Spleen (tissue), 11 donors: ENCODE results near the gene SPRED1. TPM values are rescaled to one million over a fixed set of nuclear protein-coding genes. Genes with fewer than 3 reads are reported as not detected.

ENCODE experiments used
- DNase-seq: peaks from one replicate; pipeline ENCODE4 v3.0.0-alpha.2; 2020
- H3K27ac ChIP-seq, 8 donors: fragments of 200-600 bp; sonication (generic) in 7 of 8; 1 replicate in 4 of 8; 2 replicates in 4 of 8; pipeline versions ENCODE4 v1.5.0 to v1.8.0; 2016 to 2021; ENCODE audit warnings: inconsistent platforms in 4 of 8, mild to moderate bottlenecking in 4 of 8, moderate library complexity in 1 of 8
- H3K27me3 ChIP-seq, 7 donors: fragments of 200-600 bp; sonication (generic) in 6 of 7; replicated peaks in 1 of 7; 1 replicate in 4 of 7; 2 replicates in 3 of 7; pipeline versions ENCODE4 v1.5.0 to v1.8.0; 2016 to 2021; ENCODE audit warnings: inconsistent platforms in 3 of 7, mild to moderate bottlenecking in 1 of 7
- H3K36me3 ChIP-seq, 6 donors: fragments of 200-600 bp; sonication (generic) in 5 of 6; 1 replicate in 4 of 6; 2 replicates in 2 of 6; pipeline versions ENCODE4 v1.5.0 to v1.8.0; 2016 to 2021; ENCODE audit warnings: inconsistent platforms in 2 of 6
- H3K4me1 ChIP-seq, 6 donors: fragments of 200-600 bp; sonication (generic) in 5 of 6; 1 replicate in 3 of 6; 2 replicates in 3 of 6; pipeline versions ENCODE4 v1.5.0 to v1.8.0; 2016 to 2021; ENCODE audit warnings: inconsistent platforms in 3 of 6
- H3K4me3 ChIP-seq, 8 donors: fragments of 200-600 bp; sonication (generic) in 7 of 8; 1 replicate in 4 of 8; 2 replicates in 4 of 8; pipeline versions ENCODE4 v1.5.0 to v1.8.0; 2016 to 2021; ENCODE audit warnings: inconsistent platforms in 4 of 8, mild to moderate bottlenecking in 4 of 8, moderate library complexity in 2 of 8
- H3K9me3 ChIP-seq, 8 donors: fragments of 200-600 bp; sonication (generic) in 7 of 8; 1 replicate in 4 of 8; 2 replicates in 4 of 8; pipeline versions ENCODE4 v1.5.0 to v1.8.0; 2016 to 2021; ENCODE audit warnings: inconsistent platforms in 4 of 8
- CTCF ChIP-seq, 11 experiments: fragments of 200-600 bp in 7 of 11; fragments of 450-650 bp in 4 of 11; sonication (generic) in 4 of 11; IDR thresholded peaks in 8 of 11; conservative IDR thresholded peaks in 3 of 11; 1 replicate in 7 of 11; 2 replicates in 4 of 11; pipeline versions ENCODE4 v1.4.0 to v1.8.0; 2016 to 2021; ENCODE audit warnings: antibody characterized with exemption in 11 of 11, inconsistent platforms in 4 of 11, mild to moderate bottlenecking in 1 of 11
- POLR2A ChIP-seq, 3 donors: fragments of 450-650 bp; IDR thresholded peaks; one replicate each; pipeline ENCODE4 v1.5.1; 2017; ENCODE audit warnings: antibody characterized with exemption in 3 of 3, mild to moderate bottlenecking in 1 of 3
- POLR2AphosphoS5 ChIP-seq, 3 donors: sonication (generic); formaldehyde crosslinking; IDR thresholded peaks; one replicate each; pipeline ENCODE4 v1.5.1; 2017; ENCODE audit warnings: antibody characterized with exemption in 3 of 3
- WGBS, 5 donors: extraction: QIAGEN DNeasy Blood & Tissue Kit in 3 of 5; methylation state at CpG; one replicate each; pipeline versions ENCODE4 v1.1.5 to v1.1.7; 2013 to 2018; 5-methylcytosine and 5-hydroxymethylcytosine counted together
- intact Hi-C: fragments of 100-400 bp; cut with DNase I; formaldehyde crosslinking; loops from one replicate; pipeline ENCODE4 v1.15.0; 2023; ENCODE audit warnings: low total_unique reads
- polyA plus RNA-seq, 3 donors: library from polyadenylated mRNA; stranded (reverse); fragments of 200-250 nt; gene quantifications; one replicate each; pipeline ENCODE4 v1.2.1, GENCODE V29; 2013
- total RNA-seq, 7 donors: library from RNA; depleted of rRNA in 3 of 7; stranded (reverse); fragments of >200 nt in 3 of 7; fragmentation: NEBNext Ultra II Directional in 4 of 7; extraction: Animal tissue kit (Norgen Biotek cat#: 25700) in 4 of 7; gene quantifications; one replicate each; pipeline versions ENCODE4 v1.1.0 to v1.2.1, GENCODE V29; 2016 to 2021
- donor health status: healthy with polysubstance abuse.
- donor health status: DM: no; HTN: no; CAD: no; lungs with moderate emphysema.
- donor health status: DM: no; HTN: no; CAD: no.
- donor health status: Bipolar disorder and iron deficiency.
- donor health status: healthy.
- donor health status: DM: no; HTN: no; CAD: no.
- donor health status: DM: yes; HTN: yes; CAD: no.

SPRED1 gene
- total and polyA plus RNA-seq, 10 donors = 3.1 to 36.9 (median 25.5) TPM

- Histone ChIP-seq H3K9me3 (no peaks in the 10 kb centered on the region), H3K4me1 (no peaks in the 10 kb centered on the region), H3K27me3 (no peaks in the 10 kb centered on the region), H3K4me3 (no peak overlapping the region), H3K36me3 (no peaks in the 10 kb centered on the region), H3K27ac (no peak overlapping the region)
- 64 to 77% (median 66%) methylated on average over 2 of the region's 2 CpGs for WGBS, 5 donors
- DNase-seq = no peak
- intact Hi-C loops = no loop called here
- no peak for TF ChIP-seq POLR2AphosphoS5 (IDR thresholded peaks at IDR 0.05)
- no peak for TF ChIP-seq POLR2A (IDR thresholded peaks at IDR 0.05)
- TF ChIP-seq CTCF (IDR thresholded peaks at IDR 0.05 in 8 of 11, conservative IDR thresholded peaks at IDR 0.05 in 3 of 11) = no peak
Observed at GRCh38 chr15:38300395-38300794, 47.8 kb downstream of the SPRED1 start.

GRCh38 chr15:38304481-38304880 is 51.8 kb downstream of the SPRED1 start:
- Histone ChIP-seq H3K27me3 (no peaks in the 10 kb centered on the region), H3K36me3 (no peaks in the 10 kb centered on the region), H3K4me1 (peaks cover 0 to 13% (median 2%) of the 10 kb centered on the region in 6 donors), H3K4me3 (no peak overlapping the region), H3K27ac (no peak overlapping the region), H3K9me3 (no peaks in the 10 kb centered on the region)
- WGBS, 5 donors = 70 to 85% (median 74%) methylated on average over 3 of the region's 3 CpGs
- no peak for DNase-seq
- intact Hi-C loops = no loop called here
- no peak for TF ChIP-seq POLR2AphosphoS5 (IDR thresholded peaks at IDR 0.05)

DNA sequence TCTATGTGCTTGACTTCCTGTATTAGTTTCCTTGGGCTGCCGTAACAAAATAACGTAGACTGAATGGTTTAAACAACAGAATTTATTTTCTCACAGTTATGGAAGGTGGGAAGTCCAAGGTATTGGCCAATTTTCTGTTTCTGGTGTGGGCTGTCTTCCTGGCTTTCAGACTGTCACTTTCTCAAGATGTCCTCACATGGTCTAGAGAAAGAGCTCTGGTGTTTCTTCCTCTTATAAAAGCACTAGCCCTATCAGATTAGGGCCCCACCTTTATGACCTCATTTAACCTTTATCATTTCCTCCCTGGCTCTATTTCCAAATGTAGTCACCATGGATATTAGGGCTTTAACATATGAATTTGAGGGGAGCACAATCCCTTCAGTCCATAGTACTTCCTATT is 54.6 kb downstream of the SPRED1 start:
- no peak for DNase-seq
- Histone ChIP-seq H3K9me3 (no peaks in the 10 kb centered on the region), H3K4me3 (no peak overlapping the region), H3K27me3 (no peaks in the 10 kb centered on the region), H3K4me1 (peaks cover 0 to 13% (median 2%) of the 10 kb centered on the region in 6 donors), H3K27ac (no peak overlapping the region), H3K36me3 (no peaks in the 10 kb centered on the region)
- intact Hi-C loops = no loop called here
- no peak for TF ChIP-seq CTCF (IDR thresholded peaks at IDR 0.05 in 8 of 11, conservative IDR thresholded peaks at IDR 0.05 in 3 of 11)
- 51 to 79% (median 74%) methylated on average over 2 of the region's 2 CpGs for WGBS, 5 donors

GRCh38 chr15:38307861-38308641 is 55.4 kb downstream of the SPRED1 start:
- TF ChIP-seq POLR2A (IDR thresholded peaks at IDR 0.05) = no peak
- TF ChIP-seq POLR2AphosphoS5 (IDR thresholded peaks at IDR 0.05) = no peak

GRCh38 chr15:38308797-38309196 is 56.2 kb downstream of the SPRED1 start:
- H3K36me3 ChIP-seq = no peaks in the 10 kb centered on the region
- DNase-seq = no peak
- TF ChIP-seq CTCF (IDR thresholded peaks at IDR 0.05 in 8 of 11, conservative IDR thresholded peaks at IDR 0.05 in 3 of 11) = no peak
- no peak for TF ChIP-seq POLR2AphosphoS5 (IDR thresholded peaks at IDR 0.05)
- TF ChIP-seq POLR2A (IDR thresholded peaks at IDR 0.05) = no peak
- no peaks in the 10 kb centered on the region for H3K27me3 ChIP-seq
- intact Hi-C loops = no loop called here
- no peak overlapping the region for H3K27ac ChIP-seq
- no peaks in the 10 kb centered on the region for H3K9me3 ChIP-seq
- H3K4me1 ChIP-seq = peaks cover 0 to 13% (median 2%) of the 10 kb centered on the region in 6 donors
- no peak overlapping the region for H3K4me3 ChIP-seq
- WGBS, 5 donors = 67 to 90% (median 79%) methylated on average over 3 of the region's 3 CpGs

More at GRCh38 chr15:38307861-38308641, 55.4 kb downstream of the SPRED1 start:
- intact Hi-C loops = no loop called here
- Histone ChIP-seq H3K9me3 (no peaks in the 10 kb centered on the region), H3K36me3 (no peaks in the 10 kb centered on the region), H3K27me3 (no peaks in the 10 kb centered on the region), H3K27ac (no peak overlapping the region), H3K4me3 (no peak overlapping the region), H3K4me1 (peaks cover 0 to 13% (median 2%) of the 10 kb centered on the region in 6 donors)
- WGBS, 5 donors = 75 to 83% (median 78%) methylated on average over 5 of the region's 5 CpGs
- DNase-seq = no peak
